C4-2B (cell line): ENCODE measurements around the gene UNC45B.
"Not testable (repeated sequence)": the region's sequence is repeated elsewhere in the genome, so short reads cannot be mapped to it uniquely, and the experiment has no call there.

ENCODE experiments used
- H3K27ac ChIP-seq: fragments of 450-650 bp; 2 replicates; pipeline ENCODE4 v1.5.1; 2017
- ZFX ChIP-seq: fragments of 450-650 bp; IDR thresholded peaks from 2 replicates; pipeline ENCODE4 v1.6.1; 2017
- TF ChIP-seq, protein P1 (sequence below): fragments of 450-650 bp; conservative IDR thresholded peaks from 2 replicates; pipeline ENCODE4 v1.5.1; 2017; ENCODE audit warnings: mild to moderate bottlenecking

Gene UNC45B

DNA sequence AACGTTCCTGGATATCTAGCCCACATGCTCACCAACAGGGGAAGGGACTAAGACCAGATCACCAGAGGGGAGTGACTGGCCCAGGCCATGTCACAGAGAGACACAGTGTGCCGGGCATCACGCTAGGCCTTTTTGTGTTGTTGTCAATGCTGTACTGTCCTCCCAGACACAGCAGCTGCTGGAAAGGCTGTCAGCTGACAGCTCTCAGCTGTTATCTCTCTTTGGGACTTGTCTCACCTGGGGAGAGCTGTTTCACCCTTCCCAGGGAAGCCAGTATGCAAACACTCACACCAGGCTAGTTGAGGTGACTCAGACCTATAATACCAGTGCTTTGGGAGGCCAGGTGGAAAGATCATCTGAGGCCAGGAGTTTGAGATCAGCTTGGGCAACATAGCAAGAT lies 19.4 kb downstream of the UNC45B start:
- H3K27ac ChIP-seq: no peak overlapping the region
- TF ChIP-seq ZFX: no peak
- TF ChIP-seq, protein P1, sequence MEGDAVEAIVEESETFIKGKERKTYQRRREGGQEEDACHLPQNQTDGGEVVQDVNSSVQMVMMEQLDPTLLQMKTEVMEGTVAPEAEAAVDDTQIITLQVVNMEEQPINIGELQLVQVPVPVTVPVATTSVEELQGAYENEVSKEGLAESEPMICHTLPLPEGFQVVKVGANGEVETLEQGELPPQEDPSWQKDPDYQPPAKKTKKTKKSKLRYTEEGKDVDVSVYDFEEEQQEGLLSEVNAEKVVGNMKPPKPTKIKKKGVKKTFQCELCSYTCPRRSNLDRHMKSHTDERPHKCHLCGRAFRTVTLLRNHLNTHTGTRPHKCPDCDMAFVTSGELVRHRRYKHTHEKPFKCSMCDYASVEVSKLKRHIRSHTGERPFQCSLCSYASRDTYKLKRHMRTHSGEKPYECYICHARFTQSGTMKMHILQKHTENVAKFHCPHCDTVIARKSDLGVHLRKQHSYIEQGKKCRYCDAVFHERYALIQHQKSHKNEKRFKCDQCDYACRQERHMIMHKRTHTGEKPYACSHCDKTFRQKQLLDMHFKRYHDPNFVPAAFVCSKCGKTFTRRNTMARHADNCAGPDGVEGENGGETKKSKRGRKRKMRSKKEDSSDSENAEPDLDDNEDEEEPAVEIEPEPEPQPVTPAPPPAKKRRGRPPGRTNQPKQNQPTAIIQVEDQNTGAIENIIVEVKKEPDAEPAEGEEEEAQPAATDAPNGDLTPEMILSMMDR: no peak

GRCh38 chr17:35167666-35168065 lies 20.0 kb downstream of the UNC45B start:
- TF ChIP-seq, protein P1: no peak
- TF ChIP-seq ZFX: no peak
- no peak overlapping the region for H3K27ac ChIP-seq

DNA sequence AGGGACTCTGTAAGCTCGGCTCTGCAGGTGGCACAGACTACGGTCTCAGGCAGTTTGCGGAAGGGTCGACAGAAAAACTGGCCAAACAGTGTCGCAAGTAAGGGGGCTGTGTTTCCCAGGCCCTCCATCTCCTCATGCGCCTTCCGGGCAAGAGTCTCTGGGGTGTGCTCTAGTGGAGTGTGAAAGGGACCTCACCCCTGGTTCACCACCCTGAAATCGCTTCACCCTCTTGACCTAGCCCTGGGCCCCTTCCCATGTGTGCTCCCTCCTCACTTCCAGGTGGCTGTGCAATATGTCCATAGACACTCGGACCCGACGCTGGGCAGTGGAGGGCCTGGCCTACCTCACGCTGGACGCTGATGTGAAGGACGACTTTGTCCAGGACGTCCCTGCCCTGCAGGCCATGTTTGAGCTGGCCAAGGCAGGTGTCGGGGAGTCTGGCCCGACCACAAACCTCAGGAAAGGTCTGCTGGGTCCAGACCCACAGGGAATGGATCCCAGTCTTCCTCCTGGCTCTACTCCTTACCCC lies 22.3 kb downstream of the UNC45B start:
- TF ChIP-seq ZFX: no peak
- TF ChIP-seq, protein P1: no peak
- no peak overlapping the region for H3K27ac ChIP-seq

- TF ChIP-seq, protein P1: no peak; the same call in 1 of the 2 replicates
- no peak for TF ChIP-seq ZFX
- no peak overlapping the region for H3K27ac ChIP-seq
Measured at GRCh38 chr17:35170968-35171771, 23.6 kb downstream of the UNC45B start.

DNA sequence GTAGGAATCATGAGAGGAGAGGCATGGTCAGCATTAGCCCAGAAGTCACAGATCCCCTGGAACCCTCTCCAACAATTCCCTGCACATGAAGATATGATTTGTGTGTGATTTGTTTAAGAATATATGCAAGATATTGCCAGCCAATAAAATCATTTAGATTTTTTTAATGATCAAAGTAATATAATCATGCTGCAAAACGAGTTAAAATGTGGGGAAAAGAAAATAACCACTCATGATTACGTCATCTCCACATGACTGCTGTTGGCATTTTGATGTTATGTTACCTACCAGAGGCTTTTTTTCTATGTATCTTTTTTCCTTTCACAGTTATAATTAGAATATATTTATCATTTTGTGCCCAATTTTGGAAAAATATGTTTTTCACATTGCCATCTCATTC lies 24.2 kb downstream of the UNC45B start:
- TF ChIP-seq ZFX: no peak
- TF ChIP-seq, protein P1: no peak; the same call in 1 of the 2 replicates
- H3K27ac ChIP-seq: no peak overlapping the region

GRCh38 chr17:35172321-35172720 lies 24.7 kb downstream of the UNC45B start:
- H3K27ac ChIP-seq: not testable (repeated sequence)

DNA sequence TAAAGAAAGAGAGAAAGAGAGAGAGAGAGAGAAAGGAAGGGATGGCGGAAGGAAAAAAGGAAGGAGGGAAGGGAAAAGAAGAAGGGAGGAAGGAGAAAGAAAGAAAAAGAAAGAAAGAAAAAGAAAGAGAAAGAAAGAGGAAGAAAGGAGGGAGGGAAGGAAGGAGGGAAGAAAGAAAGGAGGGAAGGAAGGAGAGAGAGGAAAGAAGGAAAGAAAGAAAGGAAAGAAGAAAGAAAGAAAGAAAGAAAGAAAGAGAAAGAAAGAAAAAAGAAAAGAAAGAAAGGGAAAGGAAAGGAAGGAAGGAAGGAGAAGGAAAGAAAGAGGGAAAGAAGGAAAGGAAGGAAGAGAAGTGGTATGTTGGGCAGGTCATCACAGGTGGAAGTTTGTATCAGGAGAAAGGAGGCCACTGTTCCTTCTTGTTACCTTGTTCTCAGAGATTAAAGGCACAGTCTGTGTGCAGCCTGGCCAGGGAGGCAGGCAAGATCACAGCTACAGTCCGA lies 27.3 kb downstream of the UNC45B start:
- TF ChIP-seq ZFX: no peak
- TF ChIP-seq, protein P1: no peak
- H3K27ac ChIP-seq: no peak overlapping the region
